HG03280 (cell line): ENCODE results near the gene WSCD2.

Experiments used
- ATAC-seq: cut with Tn5 transposase; IDR thresholded peaks from one replicate; pipeline ENCODE4 v1.9.1; 2021; ENCODE audit warnings: mild to moderate bottlenecking, moderate library complexity; ENCODE audit not compliant: unreplicated experiment

Gene WSCD2

GRCh38 chr12:108257610-108258106 lies 128.6 kb downstream of the WSCD2 start:
- no peak for ATAC-seq

DNA sequence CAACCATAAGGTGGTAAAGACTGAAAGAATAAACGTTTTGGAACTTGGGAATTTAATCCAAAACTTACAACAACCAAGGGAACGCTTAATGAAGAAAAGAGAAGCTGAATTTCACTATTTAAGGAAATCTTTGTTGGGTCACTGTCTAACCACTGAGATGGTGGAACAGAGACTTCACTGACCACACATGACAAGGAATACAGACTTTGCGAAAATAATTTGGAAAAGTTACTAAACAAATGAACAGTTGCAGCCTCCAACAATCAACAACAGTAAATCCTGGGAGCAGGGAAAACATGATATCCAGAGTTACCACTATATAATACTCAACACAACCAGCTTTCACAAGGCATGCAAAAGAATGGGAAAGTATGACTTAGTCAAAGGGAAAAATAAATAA lies 131.0 kb downstream of the WSCD2 start:
- no peak for ATAC-seq

DNA sequence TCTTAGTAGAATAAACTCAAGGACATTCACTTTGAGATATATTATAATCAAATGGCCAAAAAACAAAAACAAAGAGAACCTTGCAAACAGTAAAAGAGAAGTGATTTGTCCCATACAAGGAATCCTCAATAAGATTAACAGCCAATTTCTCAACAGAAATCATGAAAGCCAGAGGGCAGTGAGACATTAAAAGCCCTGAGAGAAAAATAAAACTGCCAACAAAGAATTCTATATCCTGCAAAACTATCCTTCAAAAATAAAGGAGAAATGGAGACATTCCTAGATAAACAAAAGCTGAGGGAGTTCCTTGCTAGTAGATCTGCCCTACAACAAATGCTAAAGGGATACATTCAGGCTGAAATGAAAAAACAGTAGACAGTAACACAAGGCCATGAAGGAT lies 131.9 kb downstream of the WSCD2 start:
- ATAC-seq = no peak

GRCh38 chr12:108265505-108265904 lies 136.4 kb downstream of the WSCD2 start:
- no peak for ATAC-seq

- ATAC-seq = no peak
Measured at GRCh38 chr12:108266131-108266530, 137.0 kb downstream of the WSCD2 start.

DNA sequence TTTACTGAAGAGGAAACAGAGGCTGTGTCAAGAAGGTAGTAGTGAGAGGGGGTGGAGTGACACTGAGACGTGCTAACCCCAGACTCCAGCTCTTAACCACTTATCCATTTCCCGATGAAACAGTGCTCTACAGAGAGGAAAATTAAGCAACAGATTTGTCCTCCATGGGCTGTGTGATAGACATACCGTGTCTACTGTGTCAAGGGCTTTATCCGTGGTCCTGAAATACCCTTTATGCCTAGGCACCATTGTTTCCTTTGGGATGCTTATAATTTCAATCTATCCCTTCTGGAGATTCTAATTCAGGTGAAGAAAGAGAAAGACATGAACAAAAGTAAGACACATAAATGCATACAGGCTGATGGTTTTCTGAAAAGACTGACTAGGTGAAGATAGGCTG lies 138.4 kb downstream of the WSCD2 start:
- ATAC-seq = no peak

- no peak for ATAC-seq
Measured at GRCh38 chr12:108268397-108268796, 139.3 kb downstream of the WSCD2 start.

DNA sequence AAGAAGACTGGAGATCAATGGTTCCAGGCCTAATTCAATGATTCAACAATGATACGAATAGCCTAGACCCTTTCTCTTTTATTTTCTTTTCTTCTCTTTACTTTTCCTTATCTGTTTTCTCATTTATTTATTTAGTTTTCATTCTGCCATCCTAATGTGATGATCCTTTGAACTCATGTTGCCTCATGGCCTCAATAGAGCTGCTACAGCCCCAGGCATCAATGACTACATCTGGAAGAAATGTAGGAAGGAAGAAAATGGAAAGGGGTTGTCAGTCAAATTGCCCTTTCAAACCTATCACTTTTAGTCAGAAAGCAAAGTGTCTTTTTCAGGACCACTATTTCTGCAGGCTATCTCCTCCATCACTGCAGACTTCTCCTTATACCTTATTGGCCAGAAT lies 140.1 kb downstream of the WSCD2 start:
- no peak for ATAC-seq

DNA sequence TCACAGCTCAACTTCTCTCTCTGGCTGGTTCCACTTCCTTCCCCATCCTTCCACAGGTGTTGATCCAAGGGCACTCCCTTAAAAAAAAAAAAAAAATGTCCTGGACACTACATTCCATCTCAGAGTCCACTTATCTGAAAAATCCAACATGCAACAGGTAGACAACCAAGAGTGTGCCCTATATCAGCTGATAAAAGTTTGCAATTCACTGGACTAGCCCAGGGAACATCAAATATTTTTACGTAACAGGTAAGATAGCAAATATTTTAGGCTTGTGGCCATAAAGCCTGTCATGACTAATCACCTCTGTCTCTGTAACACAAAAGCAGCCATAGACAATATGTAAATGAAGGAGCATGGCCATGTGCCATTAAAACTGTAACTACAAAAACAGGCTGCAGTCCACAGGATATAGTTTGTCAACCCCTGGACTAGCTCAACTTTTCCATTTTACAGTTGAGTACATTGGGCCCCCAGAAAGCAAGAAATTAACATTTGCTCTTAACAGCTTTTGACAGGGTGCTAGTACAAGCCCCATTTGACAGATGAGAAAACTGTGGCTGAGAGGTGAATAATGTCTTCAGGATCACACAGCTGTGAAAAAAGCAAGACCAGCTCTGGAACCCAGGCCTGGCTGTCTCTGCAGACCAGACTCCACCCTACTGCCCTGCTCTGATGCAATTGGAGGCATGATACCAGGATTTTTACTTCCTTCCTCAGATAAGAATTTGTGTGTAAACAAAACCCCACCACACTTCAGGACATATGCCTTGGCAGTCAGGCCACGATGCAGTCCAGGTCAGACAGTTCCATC lies 141.2 kb downstream of the WSCD2 start:
- ATAC-seq = no peak

GRCh38 chr12:108270849-108271143 lies 141.7 kb downstream of the WSCD2 start:
- ATAC-seq = no peak

- ATAC-seq = no peak
Measured at GRCh38 chr12:108271951-108272872, 143.1 kb downstream of the WSCD2 start.

- ATAC-seq = no peak
Measured at GRCh38 chr12:108273217-108273616, 144.1 kb downstream of the WSCD2 start.

GRCh38 chr12:108277613-108278012 lies 148.5 kb downstream of the WSCD2 start:
- ATAC-seq = no peak

DNA sequence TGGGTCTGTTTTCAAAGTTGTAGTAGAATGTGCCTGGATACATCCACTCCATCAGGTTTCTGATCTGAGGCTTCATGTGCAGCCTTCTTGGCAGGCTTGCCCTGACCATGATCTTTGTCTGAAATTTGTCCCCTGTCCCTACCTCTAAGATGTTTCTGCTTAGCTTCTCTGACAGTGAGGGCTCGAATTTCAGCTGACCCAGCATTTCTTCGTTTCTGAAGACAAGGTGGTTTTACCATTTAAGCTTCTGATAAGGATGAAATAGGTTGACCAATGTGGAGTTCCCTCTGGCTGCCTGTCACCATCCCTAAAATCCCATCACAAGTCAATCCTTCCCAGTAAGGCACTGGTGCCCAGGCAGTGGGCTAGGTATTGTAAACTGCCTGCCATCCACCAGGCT lies 153.1 kb downstream of the WSCD2 start:
- no peak for ATAC-seq

GRCh38 chr12:108282676-108283075 lies 153.6 kb downstream of the WSCD2 start:
- ATAC-seq = no peak

- no peak for ATAC-seq
Measured at GRCh38 chr12:108284163-108284562, 155.1 kb downstream of the WSCD2 start.

DNA sequence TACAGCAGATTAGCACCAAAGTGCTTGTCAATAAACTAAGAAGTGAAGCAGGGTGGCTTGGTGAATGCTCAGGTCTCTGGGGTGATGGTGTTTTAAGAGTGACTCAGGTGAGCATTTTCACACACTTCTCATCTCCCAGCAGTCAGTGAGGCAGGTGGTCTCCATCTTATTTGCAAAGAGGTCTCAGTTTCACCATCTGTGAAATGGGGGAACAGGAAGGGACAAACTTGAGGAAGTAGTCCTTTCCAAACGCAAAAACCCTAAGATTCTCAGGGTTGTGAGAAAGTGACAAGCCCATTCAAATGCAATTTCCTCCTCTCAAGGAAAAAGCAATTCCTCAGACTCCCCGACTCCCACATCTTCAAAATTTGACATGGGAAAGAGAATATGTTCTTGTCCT lies 155.9 kb downstream of the WSCD2 start:
- no peak for ATAC-seq

- no peak for ATAC-seq
Measured at GRCh38 chr12:108287227-108287626, 158.1 kb downstream of the WSCD2 start.

DNA sequence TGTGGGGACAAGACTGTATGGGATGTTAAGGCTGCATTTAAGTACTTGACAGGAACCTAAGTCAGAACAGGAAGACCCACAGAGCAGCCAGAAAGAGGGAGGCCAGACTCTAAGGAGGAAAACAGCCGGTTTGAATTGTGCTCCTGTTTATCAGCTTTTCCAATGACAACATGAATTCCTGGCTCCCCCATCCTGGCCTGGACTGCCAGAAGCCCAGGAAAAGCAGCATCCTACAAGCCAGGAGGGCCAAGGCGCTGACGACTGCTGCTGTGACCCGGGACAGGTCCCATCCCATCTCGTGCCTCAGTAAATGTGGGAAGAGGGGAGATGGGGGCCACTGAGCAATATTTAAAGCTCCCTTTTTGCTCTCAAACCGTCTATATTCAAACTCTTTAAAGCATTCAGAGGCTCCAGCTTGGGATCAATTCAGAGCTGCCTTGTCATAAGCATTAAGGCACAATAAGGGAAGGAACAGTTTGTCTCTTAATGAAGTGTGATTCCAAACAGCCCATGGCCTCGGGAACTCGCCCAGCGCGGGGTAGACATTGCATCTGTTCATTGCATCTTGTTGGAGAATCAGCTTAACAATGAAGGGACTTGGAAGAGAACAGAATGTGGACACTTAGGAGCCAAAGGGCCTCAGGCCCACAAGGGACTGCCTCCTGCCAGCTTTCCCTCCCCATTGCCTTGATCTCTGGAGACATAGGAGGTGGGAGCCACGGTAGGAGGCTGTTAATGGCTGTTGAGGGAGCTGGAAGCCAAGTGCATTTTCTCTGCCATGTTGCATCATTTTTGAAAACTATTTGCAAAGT lies 160.5 kb downstream of the WSCD2 start:
- ATAC-seq = no peak

GRCh38 chr12:108295641-108296040 lies 166.6 kb downstream of the WSCD2 start:
- ATAC-seq = no peak

GRCh38 chr12:108296945-108297344 lies 167.9 kb downstream of the WSCD2 start:
- ATAC-seq = no peak
